HG03103 (cell line): ENCODE measurements around the gene SELPLG.
"Not testable (repeated sequence)": the region's sequence is repeated elsewhere in the genome, so short reads cannot be mapped to it uniquely, and the experiment has no call there.

Source experiments
- ATAC-seq: cut with Tn5 transposase; IDR thresholded peaks from one replicate; pipeline ENCODE4 v1.9.1; 2021; ENCODE audit warnings: low read depth; ENCODE audit not compliant: unreplicated experiment

SELPLG gene

DNA sequence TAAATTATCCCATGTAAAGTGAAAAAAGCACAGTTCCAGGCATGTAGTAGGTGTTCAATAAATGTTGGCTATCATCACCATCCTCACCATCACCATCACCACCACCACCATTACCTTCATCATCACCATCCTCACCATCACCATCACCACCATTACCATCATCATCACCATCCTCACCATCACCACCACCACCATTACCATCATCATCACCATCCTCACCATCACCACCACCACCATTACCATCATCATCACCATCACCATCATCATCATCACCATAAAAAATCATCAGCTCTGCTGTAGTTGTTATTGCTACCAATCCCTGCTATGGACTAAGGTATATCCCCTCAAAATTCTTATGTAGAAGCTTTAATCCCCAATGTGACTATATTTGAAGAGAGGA is 56.2 kb downstream of the SELPLG start:
- ATAC-seq, result no peak

DNA sequence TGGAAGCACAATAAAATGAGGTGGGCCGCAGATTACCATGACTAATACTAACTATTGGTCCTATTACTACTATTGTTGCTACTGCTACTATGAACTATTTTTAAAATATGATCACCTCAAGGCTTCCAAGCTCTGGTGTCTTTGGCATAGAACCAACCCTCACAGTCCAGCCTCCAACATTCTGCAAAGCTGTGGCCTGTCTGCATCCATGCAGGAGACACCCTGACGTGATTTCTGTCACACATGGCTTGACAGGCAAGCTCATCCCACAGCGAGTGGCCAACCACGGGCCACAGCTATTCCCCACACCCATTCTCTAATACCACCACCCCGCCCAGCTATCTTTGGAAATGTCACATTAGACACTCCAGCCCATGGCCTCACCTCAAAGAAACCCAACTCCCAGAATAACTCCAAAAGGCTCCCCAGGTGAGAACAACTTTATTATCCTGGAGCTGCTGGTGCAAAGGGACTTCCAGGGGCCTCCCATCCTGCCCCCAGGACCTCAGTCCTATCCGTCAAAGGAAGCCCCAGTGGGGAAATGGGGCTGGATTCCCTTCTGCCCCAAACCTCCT is 56.9 kb downstream of the SELPLG start:
- no peak for ATAC-seq

DNA sequence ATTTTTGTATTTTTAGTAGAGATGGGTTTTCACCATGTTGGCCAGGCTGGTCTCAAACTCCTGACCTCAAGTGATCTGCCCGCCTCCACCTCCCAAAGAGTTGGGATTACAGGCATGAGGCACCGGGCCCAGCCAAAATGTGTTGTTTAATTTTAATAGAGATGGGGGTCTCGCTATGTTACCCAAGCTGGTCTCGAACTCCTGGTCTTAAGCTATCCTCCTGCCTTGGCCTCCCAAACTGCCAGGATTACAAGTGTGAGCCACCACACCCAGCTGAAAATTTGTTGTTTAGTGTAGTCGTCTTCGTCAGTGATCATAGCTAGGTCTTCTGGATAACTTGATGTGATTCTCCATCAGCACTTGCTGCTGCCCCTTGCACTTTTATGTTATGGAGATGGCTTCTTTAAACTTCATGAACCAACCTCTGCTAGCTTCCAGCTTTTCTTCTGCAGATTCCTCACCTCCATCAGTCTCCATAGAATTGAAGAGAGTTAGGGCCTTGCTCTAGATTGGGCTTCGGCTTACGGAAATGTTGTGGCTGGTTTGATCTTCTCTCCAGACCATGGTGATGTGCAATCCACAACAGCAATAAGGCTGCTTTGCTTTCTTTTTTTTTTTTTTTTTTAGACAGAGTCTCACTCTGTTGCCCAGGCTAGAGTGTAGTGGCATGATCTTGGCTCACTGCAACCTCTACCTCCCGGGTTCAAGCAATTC is 58.3 kb downstream of the SELPLG start:
- no peak for ATAC-seq

DNA sequence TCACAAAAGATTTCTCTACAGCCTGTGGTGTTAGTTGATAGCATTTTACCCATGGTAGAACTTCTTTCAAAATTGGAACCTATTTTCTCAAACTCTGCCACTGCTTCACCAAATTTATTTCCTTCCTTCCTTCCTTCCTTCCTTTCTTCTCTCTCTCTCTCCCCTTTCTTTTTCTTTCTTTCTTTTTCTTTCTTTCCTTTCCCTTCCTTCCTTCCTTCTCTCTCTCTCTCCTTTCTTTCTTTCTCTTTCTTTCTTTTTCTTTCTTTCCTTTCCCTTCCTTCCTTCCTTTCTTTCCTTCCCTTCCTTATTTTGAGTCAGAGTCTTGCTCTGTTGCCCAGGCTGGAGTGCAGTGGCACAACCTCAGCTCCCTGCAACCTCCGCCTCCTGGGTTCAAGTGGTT is 59.4 kb downstream of the SELPLG start:
- not testable (repeated sequence) for ATAC-seq

DNA sequence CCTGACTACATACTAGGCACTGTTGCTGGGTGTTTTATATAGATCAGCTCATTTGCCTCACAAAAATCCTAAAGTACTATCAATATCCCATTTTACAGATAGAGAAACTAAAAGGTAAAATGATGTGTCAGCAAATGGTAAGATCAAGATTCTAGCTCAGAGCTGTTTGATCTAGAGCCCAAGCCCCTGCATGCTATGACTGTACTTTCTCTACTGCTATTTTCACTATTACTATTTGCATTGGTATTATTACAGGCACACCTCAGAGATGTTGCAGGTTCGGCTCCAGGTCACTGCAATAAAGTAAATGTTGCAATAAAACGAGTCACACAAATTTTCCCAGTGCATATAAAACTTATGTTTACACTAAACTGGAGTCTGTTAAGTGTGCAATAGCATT is 60.4 kb downstream of the SELPLG start:
- ATAC-seq, result no peak

DNA sequence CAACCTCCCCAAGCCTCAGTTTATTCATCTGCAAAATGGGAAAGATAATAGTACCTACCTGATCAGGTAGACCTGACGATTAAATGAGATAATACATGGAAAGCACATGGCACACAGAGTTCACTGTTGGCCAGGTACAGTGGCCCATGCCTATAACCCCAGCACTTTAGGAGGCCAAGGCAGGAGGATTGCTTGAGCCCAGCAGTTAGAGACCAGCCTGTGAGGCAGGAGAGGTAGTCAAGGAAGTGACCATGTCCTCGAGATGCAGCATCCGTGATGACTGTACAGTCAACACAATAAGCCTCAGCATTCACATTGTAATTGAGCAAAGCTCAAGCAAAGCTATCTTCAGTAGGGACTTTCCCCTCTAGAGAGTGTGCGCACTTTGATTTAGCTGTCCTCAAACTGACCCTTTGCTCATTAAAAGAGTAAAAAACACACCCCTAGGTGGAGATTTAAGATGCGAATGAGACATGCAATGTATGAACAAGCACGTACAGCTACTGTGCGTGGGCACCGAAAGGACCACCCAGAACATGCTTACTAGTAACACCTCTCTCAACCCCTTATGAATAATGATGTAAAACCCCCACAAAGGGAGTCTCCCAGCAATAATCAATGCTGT is 61.4 kb downstream of the SELPLG start:
- no peak for ATAC-seq
